Measurements from ENCODE around the gene GARIN5A.

DNA sequence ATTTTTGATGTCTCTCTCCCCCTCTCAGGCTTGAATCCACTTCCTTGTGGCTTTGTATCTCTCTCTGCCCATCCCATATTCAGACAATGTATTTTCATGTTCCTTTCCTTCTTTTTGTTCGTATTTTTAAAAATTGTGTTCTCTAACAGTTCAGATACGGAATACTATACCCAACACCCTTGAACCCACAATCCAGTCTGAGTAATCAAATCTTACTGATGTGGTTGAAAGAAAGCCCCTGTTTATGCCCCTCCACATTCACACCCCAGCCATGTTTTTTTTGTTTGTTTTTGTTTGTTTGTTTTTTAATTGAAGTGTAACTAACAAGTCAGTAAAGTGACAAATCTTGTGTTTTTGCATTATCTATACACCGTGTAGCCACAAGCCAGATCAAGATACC lies 56.5 kb downstream of the GARIN5A start:
- TF ChIP-seq, protein P1, sequence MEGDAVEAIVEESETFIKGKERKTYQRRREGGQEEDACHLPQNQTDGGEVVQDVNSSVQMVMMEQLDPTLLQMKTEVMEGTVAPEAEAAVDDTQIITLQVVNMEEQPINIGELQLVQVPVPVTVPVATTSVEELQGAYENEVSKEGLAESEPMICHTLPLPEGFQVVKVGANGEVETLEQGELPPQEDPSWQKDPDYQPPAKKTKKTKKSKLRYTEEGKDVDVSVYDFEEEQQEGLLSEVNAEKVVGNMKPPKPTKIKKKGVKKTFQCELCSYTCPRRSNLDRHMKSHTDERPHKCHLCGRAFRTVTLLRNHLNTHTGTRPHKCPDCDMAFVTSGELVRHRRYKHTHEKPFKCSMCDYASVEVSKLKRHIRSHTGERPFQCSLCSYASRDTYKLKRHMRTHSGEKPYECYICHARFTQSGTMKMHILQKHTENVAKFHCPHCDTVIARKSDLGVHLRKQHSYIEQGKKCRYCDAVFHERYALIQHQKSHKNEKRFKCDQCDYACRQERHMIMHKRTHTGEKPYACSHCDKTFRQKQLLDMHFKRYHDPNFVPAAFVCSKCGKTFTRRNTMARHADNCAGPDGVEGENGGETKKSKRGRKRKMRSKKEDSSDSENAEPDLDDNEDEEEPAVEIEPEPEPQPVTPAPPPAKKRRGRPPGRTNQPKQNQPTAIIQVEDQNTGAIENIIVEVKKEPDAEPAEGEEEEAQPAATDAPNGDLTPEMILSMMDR (IDR thresholded peaks at IDR 0.05): no peak
- TF ChIP-seq POLR2AphosphoS5 (IDR thresholded peaks at IDR 0.05; ENCODE audit: low read depth, low read length): no peak

All from Panc1 (cell line).